HG02588 (cell line): ENCODE measurements around the gene LRRC4C.

Experiments
- ATAC-seq: cut with Tn5 transposase; IDR thresholded peaks from one replicate; pipeline ENCODE4 v1.9.1; 2021; ENCODE audit warnings: mild to moderate bottlenecking, moderate library complexity; ENCODE audit not compliant: unreplicated experiment

The LRRC4C gene

DNA sequence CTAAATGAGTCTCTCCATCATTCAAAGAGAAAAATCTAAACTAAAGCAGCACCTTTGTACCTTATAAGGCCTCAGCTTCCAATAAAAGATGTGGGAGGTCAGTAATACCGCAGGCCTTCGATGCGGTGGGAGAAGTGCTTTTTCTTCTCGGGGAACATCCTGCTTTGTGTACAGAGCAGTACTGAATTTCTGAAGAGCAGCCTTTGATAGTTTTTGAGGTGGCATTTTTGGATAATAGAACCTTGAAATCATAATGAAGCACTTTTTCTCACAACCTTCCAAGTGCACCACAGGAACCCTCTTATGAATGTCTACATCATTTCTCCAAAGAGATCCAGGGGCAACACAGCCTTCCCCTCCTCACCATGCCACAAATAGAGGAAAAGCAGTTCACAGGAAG is 39.6 kb downstream of the LRRC4C start:
- ATAC-seq, result no peak

- ATAC-seq, result no peak
Observed at GRCh38 chr11:41414771-41415440, 44.5 kb downstream of the LRRC4C start.

DNA sequence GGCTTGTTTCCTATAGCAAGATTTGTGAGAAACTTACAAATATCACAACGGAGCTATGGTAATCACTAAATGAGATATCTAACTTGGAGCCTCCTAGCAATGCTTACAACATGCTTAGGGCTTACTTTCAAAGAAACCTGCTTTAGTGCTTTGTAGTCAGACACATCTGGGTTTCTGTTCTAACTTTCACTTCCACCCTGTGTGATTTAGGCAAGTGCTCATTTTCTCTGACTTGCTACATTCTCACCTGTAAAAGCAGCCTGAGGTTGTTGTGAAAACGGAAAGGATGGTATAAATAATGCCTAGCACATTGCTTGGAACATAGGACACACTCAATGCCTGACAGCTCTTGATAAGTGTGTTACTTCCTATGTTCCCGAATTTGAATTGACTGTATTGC is 45.6 kb downstream of the LRRC4C start:
- ATAC-seq, result peak; percentile 99

GRCh38 chr11:41405812-41406211 is 53.6 kb downstream of the LRRC4C start:
- no peak for ATAC-seq

DNA sequence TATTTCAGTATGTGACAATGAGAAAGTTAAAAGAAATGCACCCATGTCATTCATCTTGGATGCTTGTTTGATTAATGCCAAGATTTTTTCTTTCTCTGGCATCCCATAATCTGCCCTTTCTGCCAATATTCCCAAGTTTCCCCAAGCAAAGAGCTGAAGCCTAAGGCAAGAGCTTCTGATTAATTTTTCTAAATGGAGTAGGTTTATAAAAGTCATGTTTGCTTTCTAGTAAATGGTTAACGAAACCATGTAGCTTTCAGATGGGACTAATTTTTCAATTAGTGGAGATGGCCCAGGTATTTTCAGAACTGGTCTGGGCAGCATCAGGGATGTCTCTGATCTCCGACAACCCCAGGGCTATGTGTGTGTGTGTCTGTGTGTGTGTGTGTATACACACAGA is 55.3 kb downstream of the LRRC4C start:
- no peak for ATAC-seq

- no peak for ATAC-seq
Observed at GRCh38 chr11:41403458-41403857, 56.0 kb downstream of the LRRC4C start.

- no peak for ATAC-seq
Observed at GRCh38 chr11:41400819-41401382, 58.6 kb downstream of the LRRC4C start.

DNA sequence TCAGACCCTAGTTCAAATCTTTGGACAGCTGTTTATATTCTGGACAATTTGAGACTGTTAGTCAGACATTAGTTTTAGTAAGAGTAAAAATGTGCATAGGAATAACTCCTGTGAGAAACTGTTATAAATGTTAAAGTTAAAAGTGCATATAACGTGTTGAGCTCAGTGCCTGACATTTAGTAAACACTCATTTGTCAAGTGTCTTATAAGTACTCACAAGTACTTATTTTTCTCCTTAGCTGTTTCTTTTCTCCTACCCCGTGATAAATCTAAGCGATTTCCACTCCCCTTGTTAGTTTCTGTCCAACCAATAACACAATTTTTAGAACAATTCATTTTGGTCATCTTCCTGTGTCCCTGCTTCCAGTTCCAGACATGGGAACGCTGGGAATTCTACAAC is 59.3 kb downstream of the LRRC4C start:
- ATAC-seq, result no peak

GRCh38 chr11:41399323-41399722 is 60.1 kb downstream of the LRRC4C start:
- no peak for ATAC-seq

GRCh38 chr11:41398175-41398574 is 61.3 kb downstream of the LRRC4C start:
- ATAC-seq, result no peak

DNA sequence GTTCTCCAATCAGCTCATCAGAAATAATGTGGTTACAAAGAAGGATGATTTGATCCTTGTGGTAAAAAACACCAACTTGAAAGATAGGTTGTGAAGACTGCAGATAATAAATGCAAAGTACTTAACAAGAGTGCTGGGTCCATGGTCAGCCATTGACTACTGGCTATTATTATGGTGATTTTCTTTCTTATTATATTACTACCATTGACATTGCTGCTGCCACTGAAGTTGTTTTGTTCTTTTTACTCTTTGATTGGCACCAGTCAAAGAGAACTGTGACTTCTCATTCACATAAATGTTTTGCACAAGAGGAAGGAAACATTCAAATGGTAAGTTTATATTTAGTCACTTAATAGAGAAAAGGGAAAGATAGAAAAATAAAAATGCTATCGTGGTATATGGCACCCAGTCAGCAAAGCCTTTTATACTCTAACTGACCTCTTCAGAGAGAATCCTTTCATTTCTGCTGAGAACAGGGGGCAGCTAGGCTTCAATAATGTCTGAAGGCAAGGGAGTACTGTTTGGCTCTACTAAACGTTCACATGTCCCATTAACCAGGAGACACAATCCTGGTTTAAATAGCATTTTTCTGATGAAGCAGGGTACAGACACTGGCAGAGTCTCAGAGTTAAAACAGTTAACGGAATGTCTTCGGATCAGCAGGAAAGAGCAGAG is 64.8 kb downstream of the LRRC4C start:
- ATAC-seq, result no peak

- no peak for ATAC-seq
Observed at GRCh38 chr11:41392596-41392995, 66.9 kb downstream of the LRRC4C start.

- ATAC-seq, result no peak
Observed at GRCh38 chr11:41389623-41390130, 69.8 kb downstream of the LRRC4C start.

DNA sequence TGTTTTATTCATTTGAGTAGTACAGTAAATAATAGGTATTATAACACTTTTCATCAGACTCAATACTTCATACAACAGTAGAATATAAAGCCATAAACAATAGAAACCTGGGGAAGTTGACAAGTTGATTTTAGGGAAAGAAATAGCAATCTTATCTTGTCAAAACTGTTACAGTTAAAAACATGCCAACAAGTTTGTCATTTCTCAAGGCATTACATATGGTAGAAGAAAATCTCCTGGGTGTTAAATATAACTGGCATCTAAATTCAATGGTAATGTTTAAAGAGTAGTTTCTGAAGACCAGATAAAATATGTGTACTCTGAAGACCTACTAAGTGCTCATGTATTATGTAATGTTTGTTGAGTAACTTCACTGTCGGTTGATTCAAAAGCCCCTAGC is 75.1 kb downstream of the LRRC4C start:
- ATAC-seq, result no peak

DNA sequence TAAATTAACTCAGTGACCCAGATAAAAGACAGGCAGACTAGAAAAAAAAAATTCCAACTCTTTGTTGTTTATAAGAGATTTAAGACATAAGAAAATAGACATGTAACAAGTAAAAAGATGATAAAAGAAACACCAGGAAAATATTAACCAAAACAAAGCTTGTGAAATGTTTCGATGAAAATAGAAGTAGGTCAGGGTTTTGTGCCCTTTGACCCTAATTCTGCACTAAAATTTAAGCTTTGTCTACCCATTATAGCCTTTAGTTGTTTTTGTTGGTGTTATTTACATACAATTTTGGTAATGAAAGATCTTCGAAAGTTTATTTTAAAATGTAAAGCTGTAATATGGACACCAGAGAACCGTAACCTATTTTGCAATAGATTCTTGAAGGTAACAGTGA is 75.7 kb downstream of the LRRC4C start:
- ATAC-seq, result no peak

- no peak for ATAC-seq
Observed at GRCh38 chr11:41382927-41383326, 76.5 kb downstream of the LRRC4C start.

DNA sequence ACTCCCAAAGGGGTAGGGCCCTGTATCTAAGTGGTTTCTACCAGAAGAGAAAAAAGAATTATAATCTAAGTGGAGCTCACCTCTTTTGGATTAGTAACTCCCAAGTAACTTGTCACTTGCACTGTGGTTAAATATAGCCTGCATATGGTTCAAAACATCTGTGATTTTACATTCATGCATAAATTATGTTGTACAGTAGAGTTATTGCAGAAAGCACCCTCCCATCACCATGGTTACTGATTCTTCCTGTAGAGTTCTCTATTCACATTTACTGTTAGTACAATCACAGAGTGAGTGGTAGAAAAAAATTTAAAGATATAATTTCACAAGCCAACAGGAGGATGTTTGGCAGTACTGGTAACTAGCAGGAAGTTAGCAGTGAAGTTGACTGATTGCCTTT is 80.4 kb downstream of the LRRC4C start:
- no peak for ATAC-seq

DNA sequence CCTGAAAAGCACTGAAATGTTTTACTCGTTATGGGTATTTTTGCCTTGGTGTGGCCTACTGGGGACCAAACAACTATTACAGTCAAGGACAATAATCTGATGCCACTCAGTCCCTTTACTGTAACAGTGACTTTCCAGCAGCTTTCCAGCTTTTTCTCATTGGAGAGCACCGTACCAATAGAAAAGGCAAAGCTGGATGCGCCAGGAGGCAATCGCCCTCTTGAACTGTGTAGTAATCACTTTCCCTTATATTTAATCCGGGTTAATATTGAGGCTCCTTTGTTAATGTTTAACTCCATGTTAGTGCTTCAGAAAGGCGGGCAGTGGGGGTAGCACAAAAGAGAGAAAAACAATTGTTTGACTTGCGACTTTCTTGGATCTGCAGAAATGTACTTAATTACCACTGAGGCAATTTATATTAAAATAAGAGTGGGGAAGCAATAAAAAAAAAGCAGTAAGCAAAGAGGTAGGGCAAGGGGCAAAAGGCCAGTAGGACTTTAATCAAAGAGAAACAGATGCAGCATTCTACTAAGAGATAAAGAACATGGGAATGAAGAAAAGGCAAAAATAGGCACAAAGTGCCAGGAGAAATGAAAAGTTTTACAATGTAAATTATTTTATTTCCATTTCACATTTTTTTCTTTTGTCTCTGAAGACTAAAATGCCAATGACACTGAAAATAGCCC is 81.6 kb downstream of the LRRC4C start:
- ATAC-seq, result no peak

DNA sequence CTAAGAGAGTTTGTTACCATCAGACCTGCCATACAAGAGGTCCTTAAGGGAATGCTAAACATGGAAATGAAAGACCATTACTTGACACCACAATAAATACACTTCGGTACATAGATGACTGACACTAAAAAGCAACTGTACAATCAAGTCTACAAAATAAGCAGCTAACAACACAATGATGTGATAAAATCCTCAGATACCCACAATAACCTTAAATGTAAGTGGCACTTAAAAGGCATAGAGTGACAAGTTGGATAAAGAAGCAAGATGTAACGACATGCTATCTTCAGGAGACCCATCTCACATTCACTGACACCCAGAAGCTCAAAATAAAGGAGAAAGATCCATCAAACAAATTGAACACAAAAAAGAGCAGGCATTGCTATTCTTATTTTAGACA is 107.6 kb downstream of the LRRC4C start:
- ATAC-seq, result no peak

DNA sequence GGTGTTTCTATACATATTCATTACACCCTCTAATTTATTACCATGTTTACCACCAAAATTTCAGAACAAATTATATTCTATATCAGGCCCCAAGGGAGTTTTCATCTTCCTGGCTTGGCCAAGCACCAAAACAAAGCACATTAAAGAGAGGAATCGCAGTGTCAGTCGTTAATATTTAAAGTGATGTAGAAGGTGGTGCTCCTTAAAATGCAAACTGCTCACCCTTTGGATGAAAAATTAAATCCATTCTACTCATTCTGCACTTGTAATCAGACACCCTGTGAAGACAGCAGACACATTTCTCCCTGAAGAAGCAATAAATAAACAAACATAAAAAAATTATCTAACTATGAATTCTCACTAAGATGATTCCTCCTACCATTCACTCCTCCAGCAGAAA is 113.4 kb downstream of the LRRC4C start:
- no peak for ATAC-seq

- ATAC-seq, result no peak
Observed at GRCh38 chr11:41334007-41334933, 125.2 kb downstream of the LRRC4C start.
